GM23338 (cell line): ENCODE data around the gene CALML5.

Source experiments
- CTCF ChIP-seq, 2 experiments: fragments of 200-600 bp in 1 of 2; sonication (generic) in 1 of 2; conservative IDR thresholded peaks; 2 replicates each; pipeline versions ENCODE4 v1.5.1 to v1.6.1; 2016 to 2017; ENCODE audit warnings: antibody characterized with exemption in 2 of 2, low read depth in 2 of 2, mild to moderate bottlenecking in 2 of 2, moderate library complexity in 1 of 2
- EZH2 ChIP-seq: fragments of 200-600 bp; sonication (generic); IDR thresholded peaks from one replicate; pipeline ENCODE4 v1.8.0; 2017; ENCODE audit warnings: antibody characterized with exemption, mild to moderate bottlenecking, low read depth; ENCODE audit not compliant: unreplicated experiment

DNA sequence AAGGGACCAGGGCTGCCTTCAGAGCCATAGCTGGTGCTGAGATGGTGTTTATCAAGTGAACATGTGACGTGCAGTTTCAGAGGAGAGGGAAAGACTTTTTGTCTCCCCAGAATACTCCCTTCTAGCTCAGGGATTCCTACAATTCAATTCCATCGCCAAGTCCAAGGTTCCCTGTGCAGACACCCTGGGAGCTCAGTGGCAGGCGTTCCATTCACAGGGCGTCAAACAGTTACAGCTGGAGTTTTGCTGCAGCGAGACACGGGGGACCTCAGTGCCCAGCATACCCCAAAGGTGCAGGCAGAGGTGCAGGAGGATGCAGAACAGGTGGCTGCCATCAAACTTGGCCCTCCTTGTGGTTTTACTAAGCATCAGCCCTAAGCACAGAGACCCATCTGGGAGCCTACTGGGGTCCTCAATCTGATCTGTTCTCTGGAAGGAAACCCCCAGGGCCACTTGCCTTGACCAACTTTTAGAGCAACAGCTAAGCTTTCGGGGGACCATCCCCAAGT, 846 bp upstream of the CALML5 start:
- TF ChIP-seq CTCF (conservative IDR thresholded peaks at IDR 0.05; ENCODE audit: low read depth in 2 of 2) (no peak), EZH2 (no peak)
